ENCODE measurements around the gene CFAP46.

Gene CFAP46

DNA sequence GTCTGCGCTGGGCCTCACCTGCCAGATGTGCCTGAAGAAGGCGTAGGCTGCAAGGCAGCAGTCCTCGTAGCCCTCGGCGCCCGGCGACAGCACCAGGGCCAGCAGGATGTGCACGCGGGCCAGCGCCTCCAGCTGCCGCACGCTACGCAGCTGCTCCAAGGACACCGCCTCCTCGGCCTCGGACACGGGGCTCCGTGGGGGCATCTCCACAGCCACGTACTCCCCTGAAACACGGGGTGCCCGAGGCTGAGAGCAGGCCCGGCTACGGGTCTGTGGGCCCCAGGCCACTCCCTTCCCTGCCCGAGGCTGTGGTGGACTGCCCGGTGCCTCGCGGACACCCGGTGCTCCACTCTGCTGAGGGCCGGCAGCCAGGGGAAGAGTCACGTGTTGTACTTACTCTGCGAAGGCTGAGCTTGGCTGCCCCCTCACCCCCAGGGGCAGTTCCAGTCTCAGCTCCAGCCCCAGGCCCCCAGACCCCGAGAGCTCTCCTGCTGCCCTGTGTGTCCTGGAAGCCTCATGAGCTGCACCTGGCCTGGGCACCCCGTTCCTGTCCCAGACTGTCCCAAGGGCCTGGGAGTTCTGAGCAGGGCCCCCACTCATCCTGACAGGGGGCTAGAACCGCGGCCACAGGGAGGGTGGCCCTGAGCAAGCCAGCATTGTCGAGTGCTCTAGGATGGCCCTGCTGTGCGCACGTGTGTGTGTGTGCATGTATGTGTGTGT, 62.8 kb downstream of the CFAP46 start:
- TF ChIP-seq, protein P1, sequence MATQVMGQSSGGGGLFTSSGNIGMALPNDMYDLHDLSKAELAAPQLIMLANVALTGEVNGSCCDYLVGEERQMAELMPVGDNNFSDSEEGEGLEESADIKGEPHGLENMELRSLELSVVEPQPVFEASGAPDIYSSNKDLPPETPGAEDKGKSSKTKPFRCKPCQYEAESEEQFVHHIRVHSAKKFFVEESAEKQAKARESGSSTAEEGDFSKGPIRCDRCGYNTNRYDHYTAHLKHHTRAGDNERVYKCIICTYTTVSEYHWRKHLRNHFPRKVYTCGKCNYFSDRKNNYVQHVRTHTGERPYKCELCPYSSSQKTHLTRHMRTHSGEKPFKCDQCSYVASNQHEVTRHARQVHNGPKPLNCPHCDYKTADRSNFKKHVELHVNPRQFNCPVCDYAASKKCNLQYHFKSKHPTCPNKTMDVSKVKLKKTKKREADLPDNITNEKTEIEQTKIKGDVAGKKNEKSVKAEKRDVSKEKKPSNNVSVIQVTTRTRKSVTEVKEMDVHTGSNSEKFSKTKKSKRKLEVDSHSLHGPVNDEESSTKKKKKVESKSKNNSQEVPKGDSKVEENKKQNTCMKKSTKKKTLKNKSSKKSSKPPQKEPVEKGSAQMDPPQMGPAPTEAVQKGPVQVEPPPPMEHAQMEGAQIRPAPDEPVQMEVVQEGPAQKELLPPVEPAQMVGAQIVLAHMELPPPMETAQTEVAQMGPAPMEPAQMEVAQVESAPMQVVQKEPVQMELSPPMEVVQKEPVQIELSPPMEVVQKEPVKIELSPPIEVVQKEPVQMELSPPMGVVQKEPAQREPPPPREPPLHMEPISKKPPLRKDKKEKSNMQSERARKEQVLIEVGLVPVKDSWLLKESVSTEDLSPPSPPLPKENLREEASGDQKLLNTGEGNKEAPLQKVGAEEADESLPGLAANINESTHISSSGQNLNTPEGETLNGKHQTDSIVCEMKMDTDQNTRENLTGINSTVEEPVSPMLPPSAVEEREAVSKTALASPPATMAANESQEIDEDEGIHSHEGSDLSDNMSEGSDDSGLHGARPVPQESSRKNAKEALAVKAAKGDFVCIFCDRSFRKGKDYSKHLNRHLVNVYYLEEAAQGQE (IDR thresholded peaks at IDR 0.05; ENCODE audit: insufficient read depth in 1 of 2, low read depth in 2 of 2, low read length in 2 of 2): no peak
- TF ChIP-seq TAF1 (IDR thresholded peaks at IDR 0.05; ENCODE audit: borderline replicate concordance, insufficient read depth, low read length) (no peak), POLR2AphosphoS5 (IDR thresholded peaks at IDR 0.05; ENCODE audit: low read depth, low read length) (no peak), FOXP2 (optimal IDR thresholded peaks at IDR 0.05; ENCODE audit: borderline replicate concordance, extremely low read depth, extremely low read length, insufficient read depth) (no peak), SIN3A (IDR thresholded peaks at IDR 0.05; ENCODE audit: borderline replicate concordance, insufficient read depth, low read length) (no peak)

DNA sequence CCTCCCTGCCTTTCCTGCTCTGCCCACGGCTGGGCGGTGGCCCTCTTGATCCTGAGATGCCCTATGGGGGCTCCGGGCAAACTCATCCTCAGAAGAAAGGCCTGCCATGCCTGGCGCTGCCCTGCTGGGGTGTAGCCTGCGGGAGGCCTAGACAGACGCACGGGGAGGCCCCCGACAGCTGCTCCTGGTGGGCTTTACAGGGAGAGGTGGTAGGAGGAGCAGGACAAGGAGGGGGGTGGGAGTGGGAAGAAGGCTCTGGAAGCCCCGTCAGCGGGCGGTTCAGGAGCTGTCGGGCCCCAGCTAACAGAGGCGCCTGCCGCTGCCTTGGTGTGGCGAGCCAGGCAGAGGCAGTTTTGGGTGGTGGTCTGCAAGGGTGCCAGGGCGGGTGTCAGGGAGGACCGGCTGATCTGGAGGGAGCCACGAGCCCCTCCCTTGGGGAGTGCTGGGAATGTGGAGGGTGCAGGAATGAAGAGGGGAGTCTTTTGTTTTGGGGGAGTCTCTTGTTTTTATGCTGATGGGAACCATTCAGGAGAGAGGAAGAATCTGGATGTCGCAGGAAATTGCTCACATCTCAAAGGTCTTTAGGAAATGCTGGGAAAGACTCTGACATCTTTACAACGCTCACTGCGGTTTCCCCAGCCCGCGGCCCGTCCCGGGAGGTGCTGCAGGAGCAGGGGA, 63.5 kb downstream of the CFAP46 start:
- TF ChIP-seq FOXP2 (optimal IDR thresholded peaks at IDR 0.05; ENCODE audit: borderline replicate concordance, extremely low read depth, extremely low read length, insufficient read depth) (no peak), SIN3A (IDR thresholded peaks at IDR 0.05; ENCODE audit: borderline replicate concordance, insufficient read depth, low read length) (no peak), TAF1 (IDR thresholded peaks at IDR 0.05; ENCODE audit: borderline replicate concordance, insufficient read depth, low read length) (no peak), POLR2AphosphoS5 (IDR thresholded peaks at IDR 0.05; ENCODE audit: low read depth, low read length) (no peak)
- TF ChIP-seq, protein P1 (IDR thresholded peaks at IDR 0.05; ENCODE audit: insufficient read depth in 1 of 2, low read depth in 2 of 2, low read length in 2 of 2): no peak

DNA sequence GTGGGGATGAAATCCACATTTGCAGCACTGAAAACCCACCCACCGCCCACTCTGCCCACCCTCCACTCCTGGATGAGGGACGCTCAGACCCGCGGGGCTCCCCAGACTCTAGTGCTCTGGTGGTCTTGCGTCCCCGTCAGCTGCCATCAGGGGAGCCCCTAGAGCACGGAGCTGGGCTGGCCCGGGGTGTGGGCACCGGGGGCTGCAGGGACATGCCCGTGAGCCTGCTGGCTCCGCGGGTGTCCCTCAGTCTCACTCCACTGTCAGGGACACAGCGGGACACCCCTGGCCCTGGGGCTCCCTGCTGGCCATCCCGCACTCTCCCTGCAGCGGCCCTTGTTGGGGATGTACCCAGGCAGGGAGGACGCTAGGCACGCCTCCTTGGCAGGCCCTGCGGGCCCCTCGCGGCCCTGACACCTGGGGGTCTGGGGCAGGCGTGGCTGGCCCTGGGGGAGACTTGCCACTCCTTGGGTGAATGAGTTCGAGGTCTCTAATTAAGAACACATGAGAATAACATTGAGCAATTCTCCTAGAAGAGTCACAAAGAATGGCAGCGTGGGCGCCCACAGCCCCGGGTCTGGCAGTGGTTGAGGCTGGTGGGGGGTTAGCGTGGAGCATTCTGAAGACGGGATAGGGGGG, 64.2 kb downstream of the CFAP46 start:
- TF ChIP-seq FOXP2 (optimal IDR thresholded peaks at IDR 0.05; ENCODE audit: borderline replicate concordance, extremely low read depth, extremely low read length, insufficient read depth): no peak
- TF ChIP-seq, protein P1 (IDR thresholded peaks at IDR 0.05; ENCODE audit: insufficient read depth in 1 of 2, low read depth in 2 of 2, low read length in 2 of 2): no peak
- no peak for TF ChIP-seq SIN3A (IDR thresholded peaks at IDR 0.05; ENCODE audit: borderline replicate concordance, insufficient read depth, low read length)
- no peak for TF ChIP-seq TAF1 (IDR thresholded peaks at IDR 0.05; ENCODE audit: borderline replicate concordance, insufficient read depth, low read length)
- TF ChIP-seq POLR2AphosphoS5 (IDR thresholded peaks at IDR 0.05; ENCODE audit: low read depth, low read length): no peak

DNA sequence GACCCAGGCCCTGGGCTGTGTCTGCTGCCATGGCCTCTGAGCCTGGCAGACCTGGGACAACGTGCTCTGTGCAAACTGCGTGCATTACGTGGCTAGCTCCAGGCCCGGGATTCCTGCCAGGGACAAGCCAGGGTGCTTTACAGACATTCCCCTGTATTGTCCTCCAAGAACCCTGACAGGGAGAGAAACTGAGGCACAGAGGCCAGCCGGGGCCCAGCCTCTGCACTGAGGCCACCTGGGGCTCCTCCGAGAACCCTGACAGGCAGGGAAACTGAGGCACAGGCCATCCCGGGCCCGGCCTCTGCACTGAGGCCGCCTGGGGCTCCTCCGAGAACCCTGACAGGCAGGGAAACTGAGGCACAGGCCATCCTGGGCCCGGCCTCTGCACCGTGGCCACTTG, 64.9 kb downstream of the CFAP46 start:
- TF ChIP-seq TAF1 (IDR thresholded peaks at IDR 0.05; ENCODE audit: borderline replicate concordance, insufficient read depth, low read length) (no peak), SIN3A (IDR thresholded peaks at IDR 0.05; ENCODE audit: borderline replicate concordance, insufficient read depth, low read length) (no peak), FOXP2 (optimal IDR thresholded peaks at IDR 0.05; ENCODE audit: borderline replicate concordance, extremely low read depth, extremely low read length, insufficient read depth) (no peak), POLR2AphosphoS5 (IDR thresholded peaks at IDR 0.05; ENCODE audit: low read depth, low read length) (no peak)
- TF ChIP-seq, protein P1 (IDR thresholded peaks at IDR 0.05; ENCODE audit: insufficient read depth in 1 of 2, low read depth in 2 of 2, low read length in 2 of 2): no peak
